H1 (cell line): Measurements from ENCODE around the gene SERPINB13.

Source experiments
- BCL11A ChIP-seq, 2 experiments: IDR thresholded peaks; one replicate each; pipeline ENCODE4 v1.6.1; 2011; ENCODE audit warnings: low read depth in 2 of 2, low read length in 2 of 2, mild to moderate bottlenecking in 2 of 2
- CTCF ChIP-seq, 3 experiments: IDR thresholded peaks; 1 replicate in 2 of 3; 2 replicates in 1 of 3; pipeline versions ENCODE4 v1.5.1 to v1.6.1; 2011; ENCODE audit warnings: low read length in 3 of 3, mild to moderate bottlenecking in 3 of 3, inconsistent platforms in 2 of 3, low read depth in 1 of 3, moderate library complexity in 1 of 3; ENCODE audit not compliant: insufficient read depth in 1 of 3; ENCODE audit errors: control extremely low read depth in 1 of 3
- EP300 ChIP-seq, 2 experiments: IDR thresholded peaks; 1 replicate in 1 of 2; 2 replicates in 1 of 2; pipeline ENCODE4 v1.6.1; 2011 to 2012; ENCODE audit warnings: low read depth in 2 of 2, low read length in 2 of 2, mild to moderate bottlenecking in 2 of 2, borderline replicate concordance in 1 of 2, inconsistent platforms in 1 of 2, moderate library complexity in 1 of 2
- EZH2 ChIP-seq: fragments of 200-600 bp; sonication (generic); IDR thresholded peaks from 2 replicates; pipeline ENCODE4 v1.7.1; 2012; ENCODE audit warnings: low read depth, mild to moderate bottlenecking, moderate library complexity, low read length, inconsistent platforms; ENCODE audit not compliant: severe bottlenecking
- KDM5A ChIP-seq: fragments of 200-600 bp; IDR thresholded peaks from 2 replicates; pipeline ENCODE4 v1.7.1; 2012; ENCODE audit warnings: mild to moderate bottlenecking, low read length, inconsistent platforms, mixed read lengths
- MAFK ChIP-seq: IDR thresholded peaks from 2 replicates; pipeline ENCODE4 v1.6.1; 2012; ENCODE audit warnings: low read depth, mild to moderate bottlenecking, improper control_type of control experiment, low read length
- MAX ChIP-seq: IDR thresholded peaks from 2 replicates; pipeline ENCODE4 v1.6.1; 2012; ENCODE audit warnings: inconsistent platforms
- POLR2A ChIP-seq, 2 experiments: IDR thresholded peaks; 1 replicate in 1 of 2; 2 replicates in 1 of 2; pipeline ENCODE4 v1.6.1; 2011; ENCODE audit warnings: low read depth in 2 of 2, low read length in 2 of 2, mild to moderate bottlenecking in 2 of 2; ENCODE audit errors: control extremely low read depth in 1 of 2
- RAD21 ChIP-seq, 2 experiments: IDR thresholded peaks in 1 of 2; conservative IDR thresholded peaks in 1 of 2; 2 replicates each; pipeline ENCODE4 v1.6.1; 2011; ENCODE audit warnings: low read depth in 2 of 2, low read length in 2 of 2, improper control_type of control experiment in 1 of 2, inconsistent platforms in 1 of 2, mild to moderate bottlenecking in 1 of 2, moderate library complexity in 1 of 2
- RFX5 ChIP-seq: IDR thresholded peaks from 2 replicates; pipeline ENCODE4 v1.6.1; 2011; ENCODE audit warnings: low read depth, low read length, improper control_type of control experiment, borderline replicate concordance
- TAF1 ChIP-seq: IDR thresholded peaks from 2 replicates; pipeline ENCODE4 v1.6.1; 2011; ENCODE audit warnings: mild to moderate bottlenecking, low read depth, low read length
- ZNF274 ChIP-seq: IDR thresholded peaks from 2 replicates; pipeline ENCODE4 v1.7.0; 2012; ENCODE audit warnings: low read length, borderline replicate concordance; ENCODE audit errors: extremely low read depth

GRCh38 chr18:63559567-63560491 is 27.3 kb upstream of the SERPINB13 start:
- TF ChIP-seq EP300 (IDR thresholded peaks at IDR 0.05; ENCODE audit: borderline replicate concordance in 1 of 2, low read depth in 2 of 2, low read length in 2 of 2) (no peak), ZNF274 (no peak), POLR2A (IDR thresholded peaks at IDR 0.05; ENCODE audit: control extremely low read depth in 1 of 2, low read depth in 2 of 2, low read length in 2 of 2) (no peak), MAX (no peak), TAF1 (no peak), BCL11A (IDR thresholded peaks at IDR 0.05; ENCODE audit: low read depth in 2 of 2, low read length in 2 of 2) (no peak), CTCF (IDR thresholded peaks at IDR 0.05; ENCODE audit: control extremely low read depth in 1 of 3, insufficient read depth in 1 of 3, low read depth in 1 of 3, low read length in 3 of 3) (no peak), RFX5 (no peak), EZH2 (no peak), RAD21 (IDR thresholded peaks at IDR 0.05 in 1 of 2, conservative IDR thresholded peaks at IDR 0.05 in 1 of 2; ENCODE audit: low read depth in 2 of 2, low read length in 2 of 2) (no peak), KDM5A (no peak), MAFK (no peak)
